ENCODE data around the gene REM2. TPM values are rescaled to one million over a fixed set of nuclear protein-coding genes. Genes with fewer than 3 reads are reported as not detected.
A peak's percentile ranks its signal among the peaks of the same experiment; 100 is the strongest.

REM2 gene
- polyA plus RNA-seq, 1 donor (not counting 4 experiments of a cell fraction or from before 2014, with no cell fraction given), result 0.05 TPM

- Histone ChIP-seq H3K9me3 (ENCODE audit: control insufficient read depth, low read depth, low read length) (no peaks in the 10 kb centered on the region), H4K20me1 (ENCODE audit: control insufficient read depth, extremely low read depth, insufficient read depth, low read length) (no peaks in the 10 kb centered on the region), H3K4me2 (ENCODE audit: control insufficient read depth, extremely low read depth, insufficient read depth, low read depth, low read length) (peak overlapping the region; percentile 7), H2AFZ (ENCODE audit: control insufficient read depth, low read length) (no peak overlapping the region), H3K4me3 (ENCODE audit: control insufficient read depth in 2 of 3, extremely low read depth in 1 of 3, insufficient read depth in 2 of 3, low read depth in 1 of 3, low read length in 3 of 3) (no peak overlapping the region), H3K27ac (ENCODE audit: control insufficient read depth, insufficient read depth, low read length) (peak overlapping the region; percentile 28), H3K4me1 (ENCODE audit: control insufficient read depth, extremely low read depth, insufficient read depth, low read length) (peaks cover 14% of the 10 kb centered on the region), H3K36me3 (ENCODE audit: control insufficient read depth in 2 of 2, extremely low read depth in 1 of 2, insufficient read depth in 2 of 2, low read length in 2 of 2) (peaks cover 12 to 17% of the 10 kb centered on the region in 2 experiments), H3K27me3 (ENCODE audit: control insufficient read depth, extremely low read depth, insufficient read depth, low read length) (no peaks in the 10 kb centered on the region), H3K9me1 (ENCODE audit: control insufficient read depth, extremely low read depth, insufficient read depth, low read length) (no peaks in the 10 kb centered on the region), H3K79me2 (ENCODE audit: control insufficient read depth, insufficient read depth, low read length) (no peaks in the 10 kb centered on the region), H3K9ac (ENCODE audit: control insufficient read depth, extremely low read depth, insufficient read depth, low read length) (no peak overlapping the region)
- FAIRE-seq (peak; percentile 76), DNase-seq (ENCODE audit: low read depth, low spot score) (no peak)
- dilution Hi-C loops (cut with MboI; ENCODE audit: extremely low pct_ligation_motif_present, low sequenced_read_pairs), result no loop called here
- TF ChIP-seq EZH2 (IDR thresholded peaks at IDR 0.05; ENCODE audit: low read length), result no peak
- TF ChIP-seq CTCF (optimal IDR thresholded peaks at IDR 0.05 in 1 of 3, IDR thresholded peaks at IDR 0.05 in 1 of 3, conservative IDR thresholded peaks at IDR 0.05 in 1 of 3; ENCODE audit: extremely low read depth in 1 of 3, insufficient read depth in 2 of 3, low read length in 3 of 3), result no peak
Measured at GRCh38 chr14:22898302-22899090, 15.5 kb downstream of the REM2 start.

GRCh38 chr14:22900081-22900799 is 17.2 kb downstream of the REM2 start:
- Histone ChIP-seq H3K9ac (ENCODE audit: control insufficient read depth, extremely low read depth, insufficient read depth, low read length) (no peak overlapping the region), H3K4me3 (ENCODE audit: control insufficient read depth in 2 of 3, extremely low read depth in 1 of 3, insufficient read depth in 2 of 3, low read depth in 1 of 3, low read length in 3 of 3) (no peak overlapping the region), H2AFZ (ENCODE audit: control insufficient read depth, low read length) (no peak overlapping the region), H3K27me3 (ENCODE audit: control insufficient read depth, extremely low read depth, insufficient read depth, low read length) (no peaks in the 10 kb centered on the region), H4K20me1 (ENCODE audit: control insufficient read depth, extremely low read depth, insufficient read depth, low read length) (no peaks in the 10 kb centered on the region), H3K9me1 (ENCODE audit: control insufficient read depth, extremely low read depth, insufficient read depth, low read length) (no peaks in the 10 kb centered on the region), H3K36me3 (ENCODE audit: control insufficient read depth in 2 of 2, extremely low read depth in 1 of 2, insufficient read depth in 2 of 2, low read length in 2 of 2) (peaks cover 16 to 24% of the 10 kb centered on the region in 2 experiments), H3K27ac (ENCODE audit: control insufficient read depth, insufficient read depth, low read length) (no peak overlapping the region), H3K4me2 (ENCODE audit: control insufficient read depth, extremely low read depth, insufficient read depth, low read depth, low read length) (no peak overlapping the region), H3K9me3 (ENCODE audit: control insufficient read depth, low read depth, low read length) (no peaks in the 10 kb centered on the region), H3K4me1 (ENCODE audit: control insufficient read depth, extremely low read depth, insufficient read depth, low read length) (peaks cover 14% of the 10 kb centered on the region), H3K79me2 (ENCODE audit: control insufficient read depth, insufficient read depth, low read length) (no peaks in the 10 kb centered on the region)
- DNase-seq (ENCODE audit: low read depth, low spot score) (no peak), FAIRE-seq (no peak)
- TF ChIP-seq CTCF (optimal IDR thresholded peaks at IDR 0.05 in 1 of 3, IDR thresholded peaks at IDR 0.05 in 1 of 3, conservative IDR thresholded peaks at IDR 0.05 in 1 of 3; ENCODE audit: extremely low read depth in 1 of 3, insufficient read depth in 2 of 3, low read length in 3 of 3), result peak; percentile 58 to 70 (median 64)
- TF ChIP-seq EZH2 (IDR thresholded peaks at IDR 0.05; ENCODE audit: low read length), result no peak
- dilution Hi-C loops (cut with MboI; ENCODE audit: extremely low pct_ligation_motif_present, low sequenced_read_pairs), result no loop called here
